DMS53 treated with DMSO at 0.1 percent for 48 hours (cell line): ENCODE results near the gene C2orf42.
"Not testable (repeated sequence)": the region's sequence is repeated elsewhere in the genome, so short reads cannot be mapped to it uniquely, and the experiment has no call there.

Source experiments
- DNase-seq: peaks from one replicate; lab custom pipeline; 2025; ENCODE audit not compliant: unreplicated experiment; lab: John Stamatoyannopoulos, UW

C2orf42 gene

DNA sequence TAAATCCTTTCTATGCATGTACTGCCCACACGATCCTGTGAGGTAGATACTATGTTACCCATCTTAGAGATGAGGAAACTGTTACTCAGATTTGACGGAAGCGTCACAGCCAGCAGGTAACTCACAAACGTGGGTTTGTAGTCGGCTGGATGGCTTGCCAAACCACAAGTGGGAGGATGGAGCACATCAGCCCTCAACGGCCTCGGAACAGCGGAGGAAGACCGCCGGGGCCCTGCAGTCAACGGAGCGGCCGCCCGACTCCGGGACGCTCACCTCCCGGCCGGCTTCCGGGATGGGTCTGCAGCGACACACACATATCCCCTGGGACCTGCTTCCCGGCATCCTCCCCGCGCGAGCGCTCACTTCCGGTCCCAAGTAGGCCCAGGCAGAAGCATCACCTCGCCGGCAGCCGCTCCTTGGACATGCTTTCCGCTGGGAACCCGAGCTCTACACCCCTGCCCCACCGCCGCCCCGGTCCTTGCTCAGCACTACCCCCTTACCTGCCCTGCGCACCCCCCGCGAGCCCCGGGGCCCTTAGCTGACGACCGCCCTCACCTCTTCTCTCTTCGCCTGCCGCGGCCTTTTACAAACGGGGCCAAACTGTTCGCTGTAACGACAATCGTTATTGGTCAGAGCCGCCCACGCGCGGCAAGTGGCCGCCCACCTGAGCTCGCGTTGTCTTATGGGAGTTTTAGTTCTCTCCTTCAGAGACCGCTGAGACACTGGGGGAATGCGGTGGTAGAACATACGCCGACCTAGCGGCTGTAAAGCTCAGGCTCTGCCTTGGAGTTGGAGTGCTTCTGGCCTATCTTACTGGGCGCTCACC is at the start of gene C2orf42:
Gene C2orf42, minus strand, starts transcription at position 602 of the 826 bp plus-strand sequence. CDS start 9,034 bp downstream, outside the sequence.
- peak; percentile 93 for DNase-seq

DNA sequence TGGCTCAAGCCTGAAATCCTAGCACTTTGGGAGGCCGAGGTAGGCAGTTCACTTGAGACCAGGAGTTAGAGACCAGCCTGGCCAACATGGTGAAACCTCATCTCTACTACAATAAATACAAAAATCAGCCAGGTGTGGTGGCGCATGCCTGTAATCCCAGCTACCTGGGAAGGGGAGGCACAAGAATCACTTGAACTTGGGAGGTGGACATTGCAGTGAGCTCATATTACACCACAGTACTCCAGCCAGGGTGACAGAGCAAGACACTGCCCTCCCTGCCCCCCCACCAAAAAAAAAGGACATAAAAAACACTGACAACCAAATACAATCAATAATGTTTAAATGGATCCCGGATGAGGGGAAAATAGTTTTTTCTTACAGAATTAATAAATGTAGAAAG is 49.8 kb upstream of the C2orf42 start:
- no peak for DNase-seq

DNA sequence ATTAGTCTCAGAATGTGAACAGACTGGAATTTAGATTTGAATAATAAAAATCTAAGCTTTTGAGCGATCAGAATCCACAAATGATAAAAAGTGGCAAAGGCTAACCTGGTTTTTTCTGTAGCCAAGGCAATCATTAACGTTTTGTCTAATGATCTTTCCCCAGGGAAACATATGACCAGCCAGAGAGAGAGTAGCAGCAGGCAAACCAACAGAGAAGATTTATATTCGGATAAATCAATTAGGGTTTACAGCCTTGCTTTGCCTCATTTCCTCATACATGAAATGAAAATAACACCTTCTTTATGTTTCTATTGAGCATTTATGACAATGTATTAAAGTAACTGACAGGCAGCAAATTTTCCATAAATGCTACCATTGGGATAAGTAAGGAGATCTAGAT is 43.1 kb upstream of the C2orf42 start:
- no peak for DNase-seq

DNA sequence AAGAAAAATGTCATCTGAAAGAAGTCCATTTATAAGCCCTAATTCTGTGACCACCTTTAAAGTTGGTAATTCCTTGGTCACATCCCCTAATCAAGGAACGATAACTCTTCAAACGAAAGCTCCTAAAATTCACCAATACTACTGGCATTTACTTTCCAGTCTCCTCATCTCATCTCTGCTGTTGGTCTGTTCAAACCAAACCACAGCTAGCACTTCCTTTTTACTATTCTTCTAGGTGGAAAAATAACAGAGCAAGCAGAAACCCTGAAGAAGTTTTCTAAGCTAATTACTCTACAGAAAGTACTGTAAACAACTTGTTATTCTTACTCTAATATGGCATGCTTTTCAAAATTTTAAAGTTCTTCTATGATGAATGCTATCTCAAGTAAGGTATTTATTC is 36.0 kb upstream of the C2orf42 start:
- no peak for DNase-seq

DNA sequence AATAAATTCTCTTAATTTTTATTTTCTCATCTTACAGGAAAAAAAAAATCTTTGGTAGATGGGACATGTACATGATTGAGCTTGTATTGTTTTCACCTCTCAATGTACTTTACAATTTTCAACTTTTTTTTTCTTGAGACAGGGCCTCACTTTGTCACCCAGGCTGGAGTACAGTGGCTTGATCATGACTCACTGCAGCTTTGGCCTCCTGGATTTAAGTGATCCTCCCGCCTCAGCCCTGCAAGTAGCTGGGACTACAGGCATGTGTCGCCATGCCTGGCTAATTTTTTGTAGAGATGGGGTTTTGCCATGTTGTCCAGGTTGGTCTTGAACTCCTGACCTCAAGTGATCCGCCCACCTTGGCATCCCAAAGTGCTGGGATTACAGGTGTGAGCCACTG is 32.5 kb upstream of the C2orf42 start:
- not testable (repeated sequence) for DNase-seq

DNA sequence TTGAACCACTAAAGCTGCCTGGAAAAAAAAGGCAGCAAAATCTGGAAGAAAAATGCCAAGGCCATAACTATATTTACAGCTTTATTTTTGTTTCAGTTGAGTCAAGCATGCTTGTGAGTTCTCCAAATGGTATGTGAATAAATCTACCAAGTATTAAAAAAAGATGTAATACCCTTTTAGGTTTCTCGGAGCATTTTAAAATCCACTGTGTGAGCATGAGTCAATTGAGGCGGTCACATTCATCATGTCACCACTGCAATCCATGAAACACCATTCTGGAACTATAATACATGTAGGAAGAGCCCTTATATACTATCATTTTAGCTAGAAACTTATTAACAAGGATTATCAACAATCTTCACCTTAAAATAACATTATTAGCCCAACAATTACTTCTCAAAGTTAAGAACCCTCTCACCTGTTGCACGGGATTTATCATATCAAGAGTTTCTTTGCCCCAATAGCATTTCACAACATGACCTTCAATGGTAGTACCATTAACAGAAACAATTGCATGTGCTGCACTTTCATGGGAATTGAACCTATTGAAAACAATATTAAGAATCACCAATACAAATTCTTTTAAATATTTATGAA is 24.2 kb upstream of the C2orf42 start:
- no peak for DNase-seq

DNA sequence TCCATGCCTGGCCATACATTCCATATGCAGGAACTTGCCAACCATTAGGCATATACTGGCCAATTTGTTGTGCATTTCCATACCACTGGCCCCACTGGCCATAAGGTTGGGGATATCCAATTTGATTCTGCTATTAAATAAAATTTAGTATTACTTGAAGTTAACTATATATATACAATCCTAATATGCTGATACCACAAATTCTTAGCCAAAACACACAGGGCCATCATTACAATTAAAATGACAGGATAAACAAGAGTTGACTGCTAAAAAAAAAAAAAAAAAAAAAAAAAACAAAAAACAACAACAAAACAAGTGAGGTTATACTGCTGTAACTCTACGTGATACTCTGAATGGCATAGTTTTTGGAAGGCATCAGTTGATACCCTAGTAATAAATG is 23.5 kb upstream of the C2orf42 start:
- DNase-seq, result no peak

DNA sequence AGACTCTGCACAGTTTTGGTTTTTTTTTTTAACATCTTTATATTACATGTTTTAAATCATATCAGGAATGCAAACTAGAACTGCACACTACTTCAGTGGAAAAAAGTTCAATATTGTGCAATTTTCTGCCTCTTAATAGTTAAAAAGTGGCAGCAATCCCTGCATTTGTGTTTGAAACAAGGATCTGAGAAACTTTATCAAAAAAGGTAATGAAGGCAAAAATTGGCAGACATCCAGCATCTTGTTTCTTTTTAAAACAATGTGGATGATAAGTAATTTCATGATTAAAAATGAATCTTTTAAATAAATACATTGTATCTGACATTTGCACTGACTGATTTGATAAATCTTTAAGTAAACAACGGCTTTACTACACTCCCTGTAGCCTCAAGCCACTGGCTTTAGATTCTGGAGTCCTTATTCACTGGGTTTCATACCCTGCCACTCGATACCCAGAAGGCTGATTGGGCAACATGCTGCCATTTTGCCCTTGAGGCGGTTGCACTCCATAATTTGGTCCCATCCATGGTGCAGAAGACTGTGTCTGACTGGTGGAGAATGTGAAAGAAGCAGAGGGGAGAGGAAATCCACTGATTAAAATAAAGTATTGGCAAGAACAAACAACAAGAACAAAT is 21.6 kb upstream of the C2orf42 start:
- DNase-seq, result no peak

DNA sequence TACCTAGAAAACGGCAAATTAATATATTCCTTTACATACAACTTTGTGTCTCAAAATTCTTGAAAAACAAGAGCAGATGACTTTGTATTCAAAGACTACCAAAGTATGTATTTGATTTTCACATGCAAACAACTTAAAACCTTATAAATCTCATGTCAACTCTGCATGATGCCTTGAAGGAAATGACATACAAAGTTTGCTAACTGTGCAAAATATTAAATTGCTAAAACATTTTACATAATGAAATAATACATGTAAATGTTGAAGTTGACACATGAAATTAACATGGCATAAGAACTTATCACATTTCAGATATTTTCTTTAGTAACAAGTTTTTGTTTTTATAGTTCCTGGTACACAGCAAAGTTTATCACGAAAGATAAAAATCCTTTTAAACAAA is 20.8 kb upstream of the C2orf42 start:
- no peak for DNase-seq

DNA sequence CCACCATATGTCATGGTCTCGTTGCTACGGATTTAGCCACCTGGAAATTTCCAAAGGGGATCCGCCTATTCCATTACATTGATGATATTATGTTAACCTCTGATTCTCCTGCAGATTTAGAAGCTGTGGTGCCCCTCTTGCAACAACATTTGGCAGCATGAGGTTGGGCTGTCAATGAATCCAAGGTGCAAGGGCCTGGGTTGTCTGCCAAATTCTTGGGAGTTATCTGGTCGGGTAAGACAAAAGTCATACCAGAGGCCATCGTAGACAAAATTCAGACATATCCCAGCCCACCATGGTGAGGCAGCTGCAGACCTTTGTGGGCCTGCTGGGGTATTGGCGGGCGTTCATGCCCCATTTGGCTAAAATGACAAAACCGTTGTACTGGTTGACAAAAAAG is 13.6 kb upstream of the C2orf42 start:
- no peak for DNase-seq

DNA sequence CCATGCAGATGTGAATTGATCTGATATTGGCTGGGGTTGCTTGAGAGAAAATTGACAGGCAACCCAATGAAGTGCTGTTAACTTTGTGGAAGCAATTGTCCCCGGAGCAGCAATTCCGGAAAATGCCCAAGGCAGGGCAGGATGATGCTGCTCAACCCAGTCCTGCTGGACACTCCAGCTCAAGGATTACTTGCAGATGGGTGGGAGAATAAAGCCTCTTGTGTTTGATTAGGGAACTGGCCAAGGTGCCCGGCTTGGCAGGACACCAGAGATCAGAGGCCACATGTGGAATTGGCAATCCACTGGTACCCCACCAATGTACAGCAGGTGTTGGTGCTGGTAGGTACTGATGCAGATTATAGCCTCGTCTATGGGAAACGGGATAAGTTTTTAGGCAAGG is 12.3 kb upstream of the C2orf42 start:
- DNase-seq, result no peak

DNA sequence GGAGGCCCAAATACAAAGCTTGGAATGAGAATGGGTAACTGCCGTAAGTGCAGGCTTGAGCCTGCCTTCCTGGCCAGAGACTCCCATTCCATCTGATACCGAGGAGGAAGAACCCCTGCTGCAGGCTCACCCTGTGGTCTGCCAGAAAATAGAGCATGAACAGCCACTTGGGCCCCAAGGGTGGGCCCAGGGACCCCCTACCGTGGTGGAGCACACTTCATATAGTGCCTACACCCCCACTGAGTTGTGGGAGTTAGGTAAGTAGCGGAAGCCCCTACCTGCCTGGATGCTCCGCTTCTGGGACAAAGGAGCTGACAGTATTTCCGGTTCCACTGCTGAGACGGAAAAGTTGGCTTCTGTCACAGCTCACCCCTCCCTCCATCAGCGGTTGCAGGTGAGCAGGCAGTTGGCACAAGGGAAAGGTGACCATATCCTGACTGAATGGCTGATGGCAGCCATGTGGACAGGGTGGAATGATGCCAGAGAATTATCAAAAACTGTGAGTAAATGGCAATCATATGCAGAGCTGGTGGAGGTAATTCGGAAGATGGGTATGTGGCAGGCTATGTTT is 11.5 kb upstream of the C2orf42 start:
- no peak for DNase-seq

DNA sequence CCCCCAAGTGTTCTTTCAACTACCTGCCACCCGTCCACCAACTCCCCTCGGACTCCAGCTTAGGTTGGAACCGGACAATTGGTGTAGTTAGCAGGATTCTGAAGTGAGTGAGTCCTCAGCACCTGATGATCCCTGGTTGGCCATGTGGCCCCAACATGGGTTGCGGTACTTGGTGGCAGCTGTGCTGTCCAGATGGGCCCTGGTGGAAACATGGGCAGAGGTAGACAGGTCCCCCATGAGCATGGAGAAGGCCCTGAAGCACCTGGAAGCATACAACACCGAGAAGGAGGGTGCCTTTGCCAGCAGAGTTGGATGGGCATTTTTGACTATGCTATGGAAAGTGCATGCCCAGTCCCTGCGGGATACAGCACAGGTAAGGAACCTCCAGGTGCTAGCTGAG is 11.0 kb upstream of the C2orf42 start:
- DNase-seq, result no peak

DNA sequence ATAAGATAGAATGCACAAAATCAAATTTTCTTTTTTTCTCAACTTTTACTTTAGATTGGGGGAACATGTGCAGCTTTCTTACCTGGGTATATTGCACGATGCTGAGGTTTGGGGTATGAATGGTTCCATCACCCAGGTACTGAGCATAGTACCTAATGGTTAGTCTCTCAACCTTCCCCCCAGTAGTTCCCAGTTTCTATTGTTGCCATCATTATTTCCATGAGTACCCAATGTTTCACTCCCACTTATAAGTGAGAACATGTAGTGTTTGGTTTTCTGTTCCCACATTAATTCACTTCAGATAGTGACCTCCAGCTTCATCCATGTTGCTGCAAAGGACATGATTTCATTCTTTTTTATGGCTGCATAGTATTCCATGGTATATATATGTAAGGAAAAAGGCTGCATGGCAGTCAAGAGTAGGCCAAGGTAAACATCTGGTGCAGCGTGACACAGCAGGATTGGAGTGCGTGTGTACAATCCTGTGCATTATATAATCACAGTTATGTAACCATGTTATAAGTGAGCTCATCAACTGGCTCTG is 10.5 kb upstream of the C2orf42 start:
- DNase-seq, result no peak

DNA sequence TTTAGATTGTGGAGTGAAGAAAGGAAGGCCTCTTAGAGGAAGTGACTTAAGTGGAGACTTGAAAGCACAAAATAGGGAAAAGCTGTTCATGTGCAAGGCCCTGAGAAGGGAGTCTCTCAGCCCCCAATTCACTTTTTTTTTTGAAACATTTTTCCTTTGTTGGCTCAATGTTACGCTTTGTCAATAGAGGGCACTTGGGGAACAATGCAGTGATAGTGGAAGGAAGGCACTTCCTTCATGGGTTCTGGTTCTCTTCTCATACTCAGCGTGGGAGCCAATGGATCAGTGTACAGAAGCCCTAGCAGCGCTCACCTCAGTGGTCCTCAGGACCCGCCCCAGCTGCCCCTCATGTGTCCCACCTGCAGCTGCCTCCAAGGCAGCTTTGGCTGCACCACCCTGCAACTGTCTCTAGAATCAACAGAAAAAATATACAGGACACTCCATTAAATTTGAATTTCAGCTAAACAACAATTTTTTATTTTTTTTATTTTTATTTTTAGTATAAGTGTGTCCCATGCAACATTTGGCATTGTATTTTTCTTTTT is 8.6 kb upstream of the C2orf42 start:
- DNase-seq, result no peak

DNA sequence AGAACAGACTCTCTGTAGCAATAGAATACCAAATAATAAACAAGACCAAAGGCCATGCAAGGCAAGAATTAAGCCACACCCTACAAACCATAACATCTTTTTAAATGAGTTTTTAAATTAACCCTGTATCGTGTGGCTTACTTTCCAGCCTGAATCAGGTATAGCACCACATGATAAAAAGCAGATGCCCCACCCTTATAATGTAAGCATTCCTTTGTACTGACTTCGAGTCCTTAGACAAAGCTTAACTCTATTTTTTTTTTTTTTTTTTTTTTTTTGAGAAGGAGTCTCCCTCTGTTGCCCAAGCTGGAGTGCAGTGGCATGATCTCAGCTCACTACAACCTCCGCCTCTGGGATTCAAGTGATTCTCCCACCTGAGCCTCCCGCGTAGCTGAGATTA is 1.7 kb upstream of the C2orf42 start:
- DNase-seq, result no peak

DNA sequence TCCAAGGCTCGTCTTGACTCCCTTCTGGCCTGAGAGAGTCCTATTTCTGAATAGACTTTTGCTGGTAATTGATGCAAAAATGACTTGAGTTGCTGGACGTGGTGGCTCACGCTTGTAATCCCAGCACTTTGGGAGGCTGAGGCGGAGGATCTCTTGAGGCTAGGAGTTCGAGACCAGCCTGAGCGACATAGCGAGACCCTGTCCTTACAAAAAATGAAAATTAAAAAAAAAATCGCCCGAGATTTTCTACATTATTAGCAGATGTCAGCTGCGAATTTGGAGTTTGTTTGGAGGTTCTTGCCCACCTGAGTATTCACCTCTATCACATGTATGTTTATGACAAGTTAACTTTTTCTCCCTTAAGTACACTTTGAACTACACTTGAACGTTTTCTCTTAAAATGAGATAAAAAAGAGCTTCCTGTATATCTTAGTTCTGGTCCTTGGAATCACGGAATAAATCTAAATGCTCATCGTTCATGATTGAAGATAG is 471 bp upstream of the C2orf42 start:
- no peak for DNase-seq

DNA sequence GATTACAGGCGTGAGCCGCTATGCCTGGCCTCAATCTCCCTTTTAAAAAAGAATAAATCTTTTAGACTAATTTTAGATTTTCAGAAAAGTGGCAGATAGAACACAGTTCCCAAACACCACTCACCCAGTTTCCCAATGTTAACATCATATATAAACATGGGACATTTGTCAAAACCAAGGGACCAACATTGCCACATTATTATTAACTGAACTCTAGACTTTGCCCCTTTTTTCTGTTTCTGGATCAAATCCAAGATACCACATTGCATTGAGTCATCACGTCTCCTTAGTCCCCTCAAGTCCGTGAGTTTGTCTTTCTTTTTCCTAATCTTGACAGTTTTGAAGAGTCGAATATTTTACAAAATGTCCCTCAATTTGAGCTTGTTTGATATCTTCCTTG is 2.4 kb downstream of the C2orf42 start:
- DNase-seq, result no peak

DNA sequence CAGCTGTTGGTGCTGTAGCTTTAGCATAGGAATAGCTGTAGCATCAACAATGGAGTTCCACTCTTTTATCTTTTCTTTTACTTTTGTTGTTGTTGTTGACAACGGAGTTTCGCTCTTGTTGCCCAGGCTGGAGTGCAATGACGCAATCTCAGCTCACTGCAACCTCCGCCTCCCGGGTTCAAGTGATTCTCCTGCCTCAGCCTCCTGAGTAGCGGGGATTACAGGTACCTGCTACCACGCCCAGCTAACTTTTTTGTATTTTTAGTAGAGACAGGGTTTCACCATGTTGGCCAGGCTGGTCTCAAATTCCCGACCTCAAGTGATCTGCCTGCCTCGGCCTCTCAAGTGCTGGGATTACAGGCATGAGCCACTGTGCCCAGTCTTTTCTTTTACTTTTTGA is 3.6 kb downstream of the C2orf42 start:
- not testable (repeated sequence) for DNase-seq

DNA sequence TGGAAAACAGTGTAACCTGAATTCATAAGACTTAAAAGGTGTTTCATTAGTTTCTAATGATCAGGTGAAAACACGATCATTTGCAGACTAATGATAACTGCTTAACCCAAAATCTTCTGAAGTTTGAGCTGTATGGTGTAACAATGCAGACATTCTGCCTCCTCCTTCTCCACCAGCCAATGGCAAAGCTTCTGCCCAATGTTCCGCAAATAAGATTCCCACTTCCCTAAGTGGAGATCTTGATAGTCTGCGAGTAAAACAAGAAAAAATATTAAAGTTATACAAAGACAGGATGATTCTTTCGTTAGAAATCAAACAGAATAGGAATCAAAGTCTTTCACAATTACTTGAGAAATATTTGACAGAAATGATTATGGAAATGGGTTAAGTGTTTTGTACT is 8.1 kb downstream of the C2orf42 start:
- DNase-seq, result no peak

DNA sequence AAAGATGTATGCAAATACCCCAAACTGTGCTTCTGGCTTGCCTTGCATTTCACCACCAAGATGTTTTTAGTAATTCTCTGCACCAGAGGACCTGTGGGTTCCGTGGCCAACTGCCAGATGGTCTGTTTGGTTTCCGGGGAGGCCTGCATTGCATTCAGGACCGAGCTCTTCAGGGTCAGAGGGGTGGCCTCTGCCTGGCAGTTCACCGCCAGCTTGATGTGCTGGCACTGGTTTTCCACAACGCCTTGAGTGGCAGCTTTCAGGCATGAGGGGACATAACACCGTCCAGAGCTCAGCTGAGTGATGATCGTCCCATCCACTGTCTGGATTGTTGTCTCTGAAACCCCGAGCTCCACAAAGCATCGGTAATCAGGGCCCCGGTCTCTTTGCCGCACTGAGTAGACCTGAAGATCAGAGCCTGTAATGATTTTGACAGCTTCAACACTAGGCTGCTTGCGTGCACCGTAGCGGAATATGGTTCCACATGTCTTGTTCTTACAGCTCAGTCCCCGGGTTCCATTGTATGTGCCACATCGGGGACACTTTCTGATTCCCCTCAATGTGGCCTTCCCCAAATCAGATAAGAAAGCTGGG is 9.4 kb downstream of the C2orf42 start:
- no peak for DNase-seq
